Muscle layer of colon (tissue), 2 donors: ENCODE data around the gene PFKFB1.

Source experiments
- H3K27ac ChIP-seq: one replicate; pipeline ENCODE4 v1.7.0; 2013; ENCODE audit warnings: low read depth, mild to moderate bottlenecking, low read length, moderate library complexity
- H3K27me3 ChIP-seq, 2 donors: one replicate each; pipeline ENCODE4 v1.7.0; 2013; ENCODE audit warnings: low read length in 2 of 2, mild to moderate bottlenecking in 2 of 2; ENCODE audit not compliant: insufficient read depth in 2 of 2, control insufficient read depth in 1 of 2
- H3K36me3 ChIP-seq: one replicate; pipeline ENCODE4 v1.7.0; 2013; ENCODE audit warnings: mild to moderate bottlenecking, low read length; ENCODE audit not compliant: insufficient read depth
- H3K4me1 ChIP-seq: one replicate; pipeline ENCODE4 v1.7.0; 2013; ENCODE audit warnings: mild to moderate bottlenecking, low read length; ENCODE audit not compliant: insufficient read depth
- H3K4me3 ChIP-seq, 2 donors: one replicate each; pipeline ENCODE4 v1.7.0; 2013; ENCODE audit warnings: low read length in 2 of 2, low read depth in 1 of 2, mild to moderate bottlenecking in 1 of 2, moderate library complexity in 1 of 2
- H3K9ac ChIP-seq: one replicate; pipeline ENCODE4 v1.7.0; 2013; ENCODE audit warnings: low read length
- H3K9me3 ChIP-seq: one replicate; pipeline ENCODE4 v1.7.0; 2013; ENCODE audit warnings: mild to moderate bottlenecking, low read length
- donor health status: abdominal sarcoma.
- donor health status: Adenocarcinoma of cecum.

Gene PFKFB1

DNA sequence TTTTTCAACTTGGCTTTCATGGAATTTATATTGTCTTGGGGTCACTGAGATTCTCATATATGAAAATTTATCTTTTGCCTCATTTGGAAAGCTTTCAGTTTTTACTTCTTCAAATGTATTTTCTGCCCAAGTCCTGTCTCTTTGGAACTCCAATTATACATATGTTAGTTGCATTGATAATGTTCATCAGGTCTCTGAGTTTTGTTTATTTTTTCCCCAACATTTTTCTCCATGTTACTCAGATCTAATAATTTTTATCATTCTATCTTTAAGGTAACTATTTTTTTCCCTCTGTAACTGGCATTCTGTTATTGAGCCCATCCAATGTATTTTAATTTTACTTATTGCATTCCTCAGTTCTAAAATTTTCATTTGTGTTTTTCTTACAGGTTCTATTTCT lies 84.0 kb downstream of the PFKFB1 start:
- Histone ChIP-seq H3K4me3 (no peak overlapping the region), H3K36me3 (no peaks in the 10 kb centered on the region), H3K4me1 (no peaks in the 10 kb centered on the region), H3K27me3 (no peaks in the 10 kb centered on the region), H3K9me3 (no peaks in the 10 kb centered on the region), H3K27ac (no peak overlapping the region), H3K9ac (no peak overlapping the region)

DNA sequence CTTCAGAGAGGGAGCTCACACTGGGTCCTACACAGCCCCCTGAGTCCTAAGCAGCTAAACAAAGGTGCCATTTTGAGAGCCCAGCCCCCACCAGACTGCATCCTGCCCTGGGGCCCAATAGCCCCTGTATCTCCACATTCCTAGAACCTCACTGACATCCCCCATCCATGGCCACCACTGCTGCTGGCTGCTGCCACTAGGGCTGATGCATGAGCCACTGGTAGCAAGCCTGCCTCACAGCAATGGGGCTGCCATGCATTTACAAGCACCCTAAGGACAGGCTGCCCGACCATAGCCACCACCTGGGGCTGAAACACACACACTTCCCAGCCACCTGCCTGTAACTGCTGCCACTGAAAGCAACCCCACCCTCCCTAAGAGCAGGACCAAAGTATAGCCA lies 99.8 kb downstream of the PFKFB1 start:
- Histone ChIP-seq H3K27me3 (peaks cover 0 to 4% of the 10 kb centered on the region in 2 donors), H3K27ac (no peak overlapping the region), H3K9me3 (no peaks in the 10 kb centered on the region), H3K9ac (no peak overlapping the region), H3K4me3 (no peak overlapping the region), H3K36me3 (no peaks in the 10 kb centered on the region), H3K4me1 (no peaks in the 10 kb centered on the region)

DNA sequence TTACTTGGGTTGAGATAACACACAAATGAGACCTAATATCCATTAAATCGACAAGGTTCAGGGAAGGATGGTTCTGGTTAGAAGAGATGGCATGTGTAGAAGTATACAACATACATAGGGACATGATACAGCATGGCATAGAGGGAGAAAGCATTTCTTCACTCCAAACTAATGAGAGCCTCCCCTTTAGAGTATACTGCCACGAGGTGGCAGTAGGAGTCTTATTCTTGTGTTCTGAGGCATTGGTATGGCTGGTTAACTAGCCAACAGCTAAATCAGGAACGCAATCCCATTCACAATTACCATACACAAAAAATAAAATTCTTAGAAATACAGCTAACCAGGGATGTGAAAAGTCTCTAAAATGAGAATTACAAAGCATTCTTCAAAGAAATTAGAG lies 102.4 kb downstream of the PFKFB1 start:
- Histone ChIP-seq H3K4me3 (no peak overlapping the region), H3K27ac (no peak overlapping the region), H3K36me3 (no peaks in the 10 kb centered on the region), H3K9me3 (no peaks in the 10 kb centered on the region), H3K4me1 (no peaks in the 10 kb centered on the region), H3K27me3 (peaks cover 0 to 4% of the 10 kb centered on the region in 2 donors), H3K9ac (no peak overlapping the region)

DNA sequence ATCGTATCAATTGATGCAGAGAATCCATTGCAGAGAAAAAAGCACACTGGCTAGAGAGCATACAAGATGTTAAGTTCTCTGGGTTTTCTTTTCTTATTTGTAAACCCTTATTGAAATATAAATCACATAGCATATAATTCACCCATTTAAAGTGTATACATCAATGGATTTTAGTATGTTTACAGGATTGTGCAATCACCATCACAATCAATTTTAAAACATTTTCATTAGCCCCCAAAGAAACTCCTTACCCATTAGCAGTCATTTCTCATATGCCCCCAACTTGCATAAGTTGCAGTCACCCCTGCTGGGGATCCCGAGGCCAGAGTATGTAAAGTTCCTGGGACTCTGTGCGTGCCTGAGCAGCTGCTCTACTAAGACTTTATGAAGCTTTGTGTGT lies 108.2 kb downstream of the PFKFB1 start:
- Histone ChIP-seq H3K4me3 (no peak overlapping the region), H3K27ac (no peak overlapping the region)

More for the DNA sequence above, 108.2 kb downstream of the PFKFB1 start:
- Histone ChIP-seq H3K27me3 (no peaks in the 10 kb centered on the region), H3K4me1 (no peaks in the 10 kb centered on the region), H3K9ac (no peak overlapping the region), H3K36me3 (no peaks in the 10 kb centered on the region), H3K9me3 (no peaks in the 10 kb centered on the region)
